ENCODE results near the gene PGM5. TPM values are rescaled to one million over a fixed set of nuclear protein-coding genes. Genes with fewer than 3 reads are reported as not detected.

Gene PGM5
- total and polyA plus RNA-seq, 2 of the 8 experiments (the other 6 are each of a cell fraction or from before 2014, with no cell fraction given): not detected

DNA sequence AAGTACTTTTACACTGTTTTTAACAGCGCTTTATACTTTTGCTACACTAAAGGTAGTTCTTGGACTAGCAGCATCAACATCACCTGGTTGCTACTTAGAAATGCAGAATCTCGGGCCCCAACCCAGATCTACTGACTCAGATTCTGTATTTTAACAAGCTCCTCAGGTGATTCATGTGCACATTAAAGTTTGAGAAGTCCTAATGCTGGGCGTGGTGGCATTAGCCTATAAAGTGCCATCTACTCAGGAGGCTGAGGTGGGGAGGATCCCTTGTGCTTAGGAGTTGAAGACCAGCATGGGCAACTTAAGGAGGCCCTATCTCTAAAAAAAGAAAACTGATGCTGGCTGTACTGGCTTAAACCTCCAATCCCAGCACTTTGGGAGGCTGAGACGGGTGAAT is 157.6 kb downstream of the PGM5 start:
- H3K56ac ChIP-seq (replicated peaks; ENCODE audit: insufficient read length, low read depth, low read length): no peak overlapping the region
- H2BK5ac ChIP-seq (ENCODE audit: low read depth, low read length): no peak overlapping the region
- no peak overlapping the region for H2BK12ac ChIP-seq (ENCODE audit: low read depth, low read length)
- no peak overlapping the region for H2BK120ac ChIP-seq (replicated peaks; ENCODE audit: low read depth, low read length)
- no peak overlapping the region for H3K4ac ChIP-seq (replicated peaks; ENCODE audit: insufficient read length, low read depth, low read length)
- DNase-seq (ENCODE audit: low read depth in 1 of 2, low spot score in 2 of 2): no peak
- no peak overlapping the region for H2AK5ac ChIP-seq (ENCODE audit: low read depth, low read length)
- no peak overlapping the region for H4K8ac ChIP-seq (ENCODE audit: extremely low read depth, insufficient read depth, low read length)
- no peak for FAIRE-seq
- H3K9ac ChIP-seq (replicated peaks in 1 of 4; ENCODE audit: extremely low read depth in 1 of 4, low read depth in 3 of 4, low read length in 3 of 4): no peak overlapping the region
- H3K14ac ChIP-seq (ENCODE audit: insufficient read length): no peak overlapping the region
- no peak overlapping the region for H3K27ac ChIP-seq (ENCODE audit: low read depth, low read length)
- H3K36me3 ChIP-seq (ENCODE audit: control insufficient read depth in 2 of 4, insufficient read depth in 4 of 4, low read length in 3 of 4): no peaks in the 10 kb centered on the region
- TF ChIP-seq NRF1 (IDR thresholded peaks at IDR 0.05; ENCODE audit: low read depth, low read length) (no peak), MAFK (IDR thresholded peaks at IDR 0.05; ENCODE audit: low read depth, low read length) (no peak), BACH1 (IDR thresholded peaks at IDR 0.05; ENCODE audit: low read length) (no peak), KDM1A (IDR thresholded peaks at IDR 0.05; ENCODE audit: borderline replicate concordance, low read length) (no peak), CHD1 (IDR thresholded peaks at IDR 0.05; ENCODE audit: low read depth, low read length) (no peak), GABPA (IDR thresholded peaks at IDR 0.05; ENCODE audit: borderline replicate concordance, insufficient read depth, low read length) (no peak), RNF2 (IDR thresholded peaks at IDR 0.05; ENCODE audit: borderline replicate concordance, low read depth, low read length, missing control alignments, poor library complexity, severe bottlenecking) (no peak), CREB1 (IDR thresholded peaks at IDR 0.05) (no peak), KDM5A (IDR thresholded peaks at IDR 0.05; ENCODE audit: low read length) (no peak), POLR2A (IDR thresholded peaks at IDR 0.05; ENCODE audit: control extremely low read depth in 1 of 2, low read depth in 2 of 2, low read length in 2 of 2) (no peak), CBX8 (IDR thresholded peaks at IDR 0.05; ENCODE audit: borderline replicate concordance, low read depth, low read length) (no peak), TEAD4 (IDR thresholded peaks at IDR 0.05; ENCODE audit: low read depth, low read length) (no peak)
- TF ChIP-seq, protein P1, sequence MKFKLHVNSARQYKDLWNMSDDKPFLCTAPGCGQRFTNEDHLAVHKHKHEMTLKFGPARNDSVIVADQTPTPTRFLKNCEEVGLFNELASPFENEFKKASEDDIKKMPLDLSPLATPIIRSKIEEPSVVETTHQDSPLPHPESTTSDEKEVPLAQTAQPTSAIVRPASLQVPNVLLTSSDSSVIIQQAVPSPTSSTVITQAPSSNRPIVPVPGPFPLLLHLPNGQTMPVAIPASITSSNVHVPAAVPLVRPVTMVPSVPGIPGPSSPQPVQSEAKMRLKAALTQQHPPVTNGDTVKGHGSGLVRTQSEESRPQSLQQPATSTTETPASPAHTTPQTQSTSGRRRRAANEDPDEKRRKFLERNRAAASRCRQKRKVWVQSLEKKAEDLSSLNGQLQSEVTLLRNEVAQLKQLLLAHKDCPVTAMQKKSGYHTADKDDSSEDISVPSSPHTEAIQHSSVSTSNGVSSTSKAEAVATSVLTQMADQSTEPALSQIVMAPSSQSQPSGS (IDR thresholded peaks at IDR 0.05; ENCODE audit: low read length): no peak
- no peaks in the 10 kb centered on the region for H3K79me2 ChIP-seq (ENCODE audit: control insufficient read depth in 1 of 2, insufficient read depth in 2 of 2, low read length in 2 of 2)
- no peaks in the 10 kb centered on the region for H3K79me1 ChIP-seq (ENCODE audit: low read depth, low read length)
- H4K5ac ChIP-seq (ENCODE audit: insufficient read length, low read depth, low read length): no peak overlapping the region
- H3K9me3 ChIP-seq (ENCODE audit: insufficient read depth in 2 of 2, low read depth in 1 of 2, low read length in 1 of 2): peaks cover 0 to 4% of the 10 kb centered on the region in 2 experiments; a peak in 3 of 4 replicates
- peaks cover 0 to 3% of the 10 kb centered on the region in 2 experiments for H4K20me1 ChIP-seq (replicated peaks in 1 of 2; ENCODE audit: control insufficient read depth in 1 of 2, insufficient read depth in 2 of 2, low read length in 2 of 2)
- H3K4me3 ChIP-seq (ENCODE audit: extremely low read depth in 1 of 4, insufficient read depth in 2 of 4, low read depth in 3 of 4, low read length in 4 of 4): no peak overlapping the region
- H3K23me2 ChIP-seq (ENCODE audit: low read depth, low read length): no peaks in the 10 kb centered on the region
- H3K18ac ChIP-seq (ENCODE audit: extremely low read depth, low read length): no peak overlapping the region
- POLR2A ChIA-PET (ENCODE audit: partially characterized antibody): no interaction called here
- no peak overlapping the region for H2BK20ac ChIP-seq (ENCODE audit: low read length)
- H3K23ac ChIP-seq (ENCODE audit: insufficient read length): no peak overlapping the region
- no peak overlapping the region for H4K91ac ChIP-seq (replicated peaks; ENCODE audit: insufficient read length, low read length)
- CTCF ChIA-PET (ENCODE audit: partially characterized antibody): interaction anchor here (1.0 to 1.2 kb wide), 2 partner anchors 46 to 97 kb away, joined by 4 to 5 read pairs; no protein-coding TSS in a partner anchor
- WGBS, 2 experiments (ENCODE audit: extremely low coverage in 1 of 2, insufficient coverage in 1 of 2, insufficient read length in 1 of 2, insufficient replicate concordance in 2 of 2, low coverage in 1 of 2, low lambda C conversion rate in 2 of 2, missing lambda C conversion rate in 1 of 2): 83% methylated on average over 4 of the region's 4 CpGs; no CpG with 5 or more reads in 1 of the 2 experiments
- no peak overlapping the region for H2AFZ ChIP-seq (ENCODE audit: low read length)
- peaks cover 40 to 71% (median 63%) of the 10 kb centered on the region in 4 experiments for H3K27me3 ChIP-seq (replicated peaks in 1 of 4; ENCODE audit: control insufficient read depth in 3 of 4, extremely low read depth in 1 of 4, insufficient read depth in 3 of 4, low read length in 3 of 4)
- 0 out of 7 replicates have a peak, but pooled peaks cover 0 to 3% (median 0%) of the 10 kb centered on the region in 4 experiments for H3K4me1 ChIP-seq (replicated peaks in 1 of 4; ENCODE audit: control insufficient read depth in 3 of 4, insufficient read depth in 4 of 4, low read length in 3 of 4)
- no peak overlapping the region for H3K4me2 ChIP-seq (ENCODE audit: insufficient read depth in 1 of 2, low read depth in 2 of 2, low read length in 2 of 2)
- H2BK15ac ChIP-seq (ENCODE audit: low read length): no peak overlapping the region
